ENCODE data around the gene TRAIP.

The TRAIP gene

DNA sequence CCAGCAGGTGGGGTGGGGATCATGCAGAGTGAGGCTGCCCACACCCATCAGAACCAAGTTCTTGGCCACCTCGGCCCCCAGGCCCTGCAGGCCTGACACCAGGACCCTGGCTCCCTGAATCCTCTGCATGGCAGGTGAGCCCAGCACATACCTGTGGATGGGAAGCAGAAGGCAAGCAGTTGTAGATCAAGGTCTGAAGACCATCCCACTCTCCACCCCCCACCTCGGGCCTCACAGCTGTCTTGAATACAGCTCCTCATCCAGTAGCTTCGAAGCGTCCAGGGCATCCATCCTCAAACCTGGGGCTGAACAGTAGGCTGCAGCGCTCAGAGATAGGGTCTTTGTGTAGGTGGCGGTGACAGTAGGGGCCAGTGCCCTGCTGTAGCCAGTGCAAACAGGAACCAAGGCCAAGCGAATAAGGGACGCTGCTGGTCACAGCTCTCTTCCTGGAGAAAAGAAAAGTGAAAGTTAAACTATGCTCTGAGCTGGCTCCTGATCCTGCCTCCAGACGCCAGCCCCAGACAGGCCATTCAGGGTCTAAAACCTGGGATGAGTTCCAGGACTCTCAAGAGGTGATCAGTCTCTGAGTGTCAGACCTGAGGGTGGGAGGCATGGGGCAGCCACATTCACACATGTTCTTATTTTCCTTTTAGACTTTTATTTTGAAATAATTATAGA lies 42.7 kb downstream of the TRAIP start, which contains the start of gene UBA7:
Gene UBA7 (minus strand): TSS at position 457 of the 678 bp plus-strand sequence. CDS start 166 bp downstream, at position 291.
- DNase-seq = no peak

DNA sequence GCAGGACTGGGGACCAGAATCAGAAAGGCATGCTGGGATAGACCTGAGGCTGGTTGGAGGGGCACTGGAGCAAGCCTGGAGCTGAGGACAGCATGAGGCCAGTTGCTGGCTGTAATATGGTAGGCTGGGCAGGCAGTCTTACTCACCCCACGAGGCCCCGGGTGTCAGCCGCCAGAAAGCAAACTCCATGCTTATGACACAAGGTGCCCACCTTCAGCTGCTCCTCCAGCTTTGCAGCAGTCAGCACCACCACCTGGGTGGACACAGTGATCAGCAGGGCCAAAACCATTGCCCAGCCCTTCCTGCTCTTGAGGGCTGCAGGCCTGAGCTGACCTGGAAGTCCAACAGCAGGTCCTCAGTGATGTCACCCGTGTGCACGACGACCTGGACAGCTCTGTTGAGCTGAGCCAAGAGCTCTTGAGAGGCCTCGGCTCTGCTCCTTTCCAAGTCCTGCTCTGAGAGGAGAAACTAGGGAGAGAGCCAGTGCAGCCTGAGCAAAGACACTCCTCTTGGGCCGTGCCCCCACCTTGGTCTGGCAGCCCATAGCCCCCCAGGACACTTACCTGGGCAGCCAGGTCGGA lies 43.4 kb downstream of the TRAIP start:
- DNase-seq = no peak

DNA sequence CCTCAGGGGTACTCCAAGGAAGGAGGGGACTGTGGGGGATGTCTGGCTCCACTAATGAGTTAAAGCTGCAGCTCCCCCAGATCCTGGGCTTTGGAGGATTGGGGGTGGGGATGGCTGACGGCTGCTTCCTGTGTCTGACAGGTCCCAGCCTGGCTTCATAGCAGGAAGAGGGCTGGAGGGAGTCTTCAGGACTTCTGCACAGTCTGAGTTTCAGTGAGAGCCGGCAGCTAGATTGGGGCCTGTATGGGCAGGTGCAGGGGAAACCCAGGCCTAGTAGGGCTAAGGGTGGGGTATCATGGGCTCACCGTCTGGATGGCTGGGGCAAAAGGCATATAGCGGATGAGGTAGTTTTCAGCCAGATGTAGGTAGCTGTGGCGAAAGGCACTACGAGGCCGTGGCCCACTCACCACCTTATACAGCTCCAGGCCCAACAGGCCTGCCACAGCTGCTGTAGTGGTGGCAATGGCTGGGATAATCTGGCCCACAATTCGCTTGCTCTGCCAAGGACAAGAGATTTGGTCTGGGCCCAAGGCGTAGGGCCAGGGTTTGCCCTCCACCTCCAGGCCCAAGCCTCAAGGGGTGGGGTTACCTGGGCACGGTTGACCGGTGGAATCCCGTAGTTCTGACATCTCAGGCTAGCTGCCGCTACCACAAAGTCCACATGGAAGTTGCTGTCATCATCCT lies 48.8 kb downstream of the TRAIP start:
- DNase-seq = no peak

DNA sequence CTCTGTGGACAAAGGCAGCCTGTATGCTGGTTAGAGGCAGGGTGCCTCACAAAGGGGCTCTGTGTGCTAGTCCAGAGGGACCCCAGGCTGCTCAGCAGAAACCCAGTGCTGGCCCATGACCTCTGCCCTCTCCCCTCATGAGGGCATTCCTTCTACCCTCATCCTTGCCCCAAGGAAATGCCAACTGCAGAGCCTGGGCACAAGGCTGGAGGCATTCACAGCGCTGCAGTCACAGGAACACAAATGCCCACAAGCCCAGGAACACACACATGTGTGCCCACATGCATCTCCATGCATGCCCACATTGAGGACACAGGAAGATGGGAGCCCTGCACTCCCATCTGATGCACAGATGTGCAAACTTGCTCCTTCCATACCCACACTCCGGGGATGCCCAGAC lies 49.5 kb downstream of the TRAIP start:
- DNase-seq = no peak

DNA sequence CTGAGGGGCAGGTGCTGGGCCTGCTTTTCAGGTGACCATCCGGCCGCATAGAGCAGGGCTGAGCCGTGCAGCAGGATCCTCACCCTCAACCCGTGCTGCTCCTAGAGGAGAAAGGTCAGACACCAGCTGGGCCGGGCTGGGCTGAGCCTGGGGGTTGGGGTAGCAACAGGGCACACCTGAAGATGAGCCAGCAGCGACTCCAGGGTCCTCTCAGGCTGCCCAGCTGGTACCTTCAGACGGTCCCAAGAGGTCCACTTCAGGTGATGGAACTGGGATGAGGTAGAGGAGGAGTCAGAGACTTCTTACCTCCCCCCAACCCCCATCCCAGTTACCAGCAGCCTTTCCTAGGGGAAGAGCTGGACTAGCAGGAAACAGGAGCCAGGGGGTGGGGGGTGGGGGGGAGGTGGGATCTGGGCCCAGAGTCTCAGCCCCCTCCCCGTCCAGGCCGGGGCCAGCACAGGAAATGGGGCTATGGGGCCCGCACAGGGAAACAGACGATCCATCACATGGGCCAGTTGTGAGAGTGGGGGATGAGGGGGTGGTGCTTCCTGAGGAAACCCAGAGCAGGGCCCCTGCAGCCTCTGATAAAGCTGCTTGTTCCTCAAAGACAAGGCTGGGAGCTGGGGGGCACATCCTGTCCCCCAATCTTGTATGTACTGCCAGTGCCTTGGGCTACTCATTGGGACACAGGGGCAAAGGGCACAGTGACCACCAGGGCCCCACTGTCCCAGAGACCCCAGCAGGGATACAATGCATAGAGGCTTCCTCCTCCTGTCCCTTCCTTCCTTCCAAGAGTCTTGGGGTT lies 50.3 kb downstream of the TRAIP start:
- no peak for DNase-seq

DNA sequence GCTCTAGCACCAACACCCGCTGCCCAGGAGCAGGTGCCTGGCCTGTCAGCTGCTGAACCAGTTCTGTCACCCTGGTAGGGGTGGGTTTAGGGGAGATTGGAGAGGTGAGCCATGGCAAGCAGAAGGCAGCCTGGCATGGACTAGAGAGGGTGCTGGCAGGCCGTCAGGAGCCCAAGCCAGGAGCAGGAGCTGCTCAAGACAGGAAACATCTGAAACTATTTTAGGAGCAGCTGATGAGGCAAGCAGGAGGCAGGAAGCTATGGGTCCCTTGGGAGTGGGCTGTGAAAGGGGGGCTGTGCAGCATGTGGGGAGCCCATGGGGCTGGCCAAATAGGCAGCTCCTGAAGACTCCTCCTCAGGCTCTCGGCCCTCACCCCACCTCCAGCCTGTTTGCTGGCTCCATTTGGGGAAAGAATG lies 51.0 kb downstream of the TRAIP start:
- DNase-seq = no peak

DNA sequence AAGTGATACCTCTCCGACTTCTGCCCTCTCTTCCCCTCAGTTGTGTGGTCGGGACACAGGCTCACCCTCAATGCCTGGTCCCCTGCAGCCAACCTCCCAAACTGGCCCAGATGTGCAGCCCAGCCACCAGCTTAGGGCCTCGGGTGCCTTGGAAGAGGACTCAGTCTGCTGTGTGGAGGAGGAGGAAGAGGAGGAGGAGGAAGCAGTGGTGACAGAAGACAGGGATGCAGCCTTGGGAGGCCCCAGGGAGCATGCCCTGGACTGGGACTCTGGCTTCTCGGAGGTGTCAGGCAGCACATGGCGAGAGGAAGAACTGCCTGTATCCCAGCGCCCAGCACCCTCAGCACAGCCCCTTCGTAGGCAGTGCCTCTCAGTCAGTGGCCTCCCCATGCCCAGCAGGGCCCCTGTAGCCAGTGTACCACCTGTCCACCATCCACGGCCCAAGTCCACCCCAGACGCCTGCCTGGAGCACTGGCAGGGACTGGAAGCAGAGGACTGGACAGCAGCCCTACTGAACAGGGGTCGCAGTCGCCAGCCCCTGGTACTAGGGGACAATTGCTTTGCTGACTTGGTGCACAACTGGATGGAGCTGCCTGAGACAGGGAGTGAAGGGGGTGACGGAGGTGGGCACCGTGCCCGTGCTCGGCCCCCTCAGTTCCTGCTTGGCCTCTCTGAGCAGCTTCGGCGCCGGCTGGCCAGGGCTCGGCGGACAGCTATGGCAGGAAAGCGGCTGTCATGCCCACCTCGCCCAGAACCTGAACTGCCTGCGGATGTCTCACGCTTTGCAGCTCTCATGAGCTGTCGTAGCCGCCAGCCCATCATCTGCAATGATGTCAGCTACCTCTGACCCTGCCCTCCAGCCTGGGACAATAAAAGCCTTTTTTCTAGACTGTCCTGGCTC lies 52.0 kb downstream of the TRAIP start:
- DNase-seq = no peak

DNA sequence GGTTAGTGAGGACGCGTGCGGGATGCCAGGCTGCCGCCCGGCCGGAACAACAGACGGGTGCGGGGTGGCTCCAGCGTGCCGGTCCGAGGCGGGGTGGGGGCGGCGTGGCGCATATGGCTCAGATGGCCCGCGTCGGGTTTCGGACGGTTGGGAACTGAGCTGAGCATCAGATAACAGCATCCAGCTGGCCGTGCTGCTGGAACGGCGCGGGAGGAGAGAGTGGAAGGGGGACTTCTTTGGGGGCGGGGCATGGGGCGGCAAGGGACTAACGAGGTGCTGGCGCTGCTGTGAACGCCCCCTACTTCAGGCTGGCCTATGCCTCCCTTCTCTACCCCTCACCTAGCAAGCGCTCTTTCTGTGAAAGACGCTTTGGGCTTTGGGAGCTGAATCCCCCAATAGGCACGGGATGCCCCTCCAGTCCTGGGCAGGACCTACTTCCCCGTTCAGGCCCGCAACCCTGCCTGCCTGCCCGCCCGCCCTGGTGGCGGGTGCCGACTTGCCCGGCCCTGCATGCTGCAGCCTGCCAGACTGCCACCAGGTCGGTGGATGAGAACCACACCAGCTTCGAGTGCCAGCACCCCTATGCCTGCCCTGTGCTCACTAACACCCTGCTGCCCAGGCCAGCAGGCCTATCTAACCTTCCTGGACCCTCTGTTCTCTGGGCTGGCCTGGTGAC lies 52.8 kb downstream of the TRAIP start:
- DNase-seq = no peak

DNA sequence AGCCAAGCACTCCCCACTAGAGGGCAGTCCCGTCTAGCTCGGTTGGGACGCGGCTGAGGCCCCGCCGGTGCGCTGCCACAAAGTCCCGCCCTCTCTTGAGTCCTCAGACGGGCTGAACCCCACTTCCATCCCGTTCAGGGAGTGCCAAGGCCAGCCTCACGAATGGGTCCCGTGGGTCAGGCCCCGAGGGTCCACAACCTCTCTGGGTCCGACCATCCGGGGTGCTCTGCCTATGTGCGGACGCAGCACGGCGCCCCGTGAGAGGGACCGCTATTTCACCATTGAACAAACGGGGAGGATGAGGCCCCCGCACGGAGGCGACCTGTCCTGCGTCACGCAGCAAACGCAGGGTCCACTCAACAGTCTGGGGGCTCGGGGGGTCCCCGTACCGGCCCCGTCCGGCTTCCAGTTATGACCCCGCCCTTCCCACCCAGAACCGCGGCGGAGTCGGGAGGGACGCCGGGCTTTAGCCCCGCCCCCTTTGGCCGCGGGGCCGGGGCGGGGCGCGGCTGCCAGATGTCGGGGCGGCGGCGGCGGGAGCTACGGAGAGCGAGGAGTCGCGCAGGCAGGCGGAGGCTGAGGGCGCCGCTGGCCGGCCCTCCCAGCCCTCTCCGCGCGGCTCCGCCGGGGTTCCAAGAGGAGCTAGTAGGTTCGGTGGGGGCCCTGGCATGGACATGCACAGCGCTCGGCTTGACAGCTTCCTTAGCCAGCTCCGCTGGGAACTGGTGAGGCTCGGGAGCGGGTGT lies 53.5 kb downstream of the TRAIP start, which contains the start of gene INKA1:
Gene INKA1 (plus strand): TSS at position 543 of the 746 bp plus-strand sequence. CDS start 132 bp downstream, at position 675.
- peak; percentile 66 for DNase-seq

DNA sequence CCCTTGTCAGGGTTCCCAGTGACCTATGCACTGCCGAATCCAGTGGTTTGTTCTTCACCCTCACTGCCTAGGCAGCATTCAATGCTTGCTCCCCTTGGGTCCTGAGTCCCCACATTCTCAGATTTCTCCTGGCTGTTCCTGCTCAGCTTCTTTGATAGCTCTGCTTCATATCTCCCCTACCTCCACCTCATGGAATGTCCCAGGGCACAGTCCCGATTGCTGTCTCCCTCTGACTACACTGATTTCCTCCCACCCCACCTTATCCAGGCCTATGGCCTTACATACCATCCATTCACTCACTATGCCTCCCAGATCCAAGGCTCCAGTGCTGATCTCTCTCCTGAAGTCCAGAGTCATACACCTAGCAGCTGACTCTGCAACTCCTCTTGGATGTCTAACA lies 55.2 kb downstream of the TRAIP start:
- no peak for DNase-seq

DNA sequence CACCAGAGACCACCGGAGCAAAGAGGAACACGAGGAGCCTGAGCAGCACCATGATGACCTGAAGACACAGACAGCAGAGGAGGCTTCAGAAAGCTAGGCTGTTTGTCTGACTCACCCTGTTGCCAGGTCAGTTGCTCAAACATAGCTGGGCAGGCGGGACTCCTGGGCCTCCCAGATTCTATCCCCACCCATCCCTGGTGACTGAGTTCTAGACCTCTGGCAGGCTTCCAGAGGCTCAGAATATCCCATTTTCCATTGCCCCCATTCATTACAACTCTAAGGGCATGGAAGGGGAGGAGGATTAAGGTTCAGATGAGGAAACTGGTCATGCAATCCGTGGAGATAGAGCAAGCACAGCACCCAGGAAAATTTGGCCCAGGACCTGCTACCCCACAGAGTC lies 56.6 kb downstream of the TRAIP start, which contains the start of gene CDHR4:
Gene CDHR4 (minus strand): TSS at position 113 of the 400 bp plus-strand sequence. CDS start 61 bp downstream, at position 52.
- DNase-seq = no peak

DNA sequence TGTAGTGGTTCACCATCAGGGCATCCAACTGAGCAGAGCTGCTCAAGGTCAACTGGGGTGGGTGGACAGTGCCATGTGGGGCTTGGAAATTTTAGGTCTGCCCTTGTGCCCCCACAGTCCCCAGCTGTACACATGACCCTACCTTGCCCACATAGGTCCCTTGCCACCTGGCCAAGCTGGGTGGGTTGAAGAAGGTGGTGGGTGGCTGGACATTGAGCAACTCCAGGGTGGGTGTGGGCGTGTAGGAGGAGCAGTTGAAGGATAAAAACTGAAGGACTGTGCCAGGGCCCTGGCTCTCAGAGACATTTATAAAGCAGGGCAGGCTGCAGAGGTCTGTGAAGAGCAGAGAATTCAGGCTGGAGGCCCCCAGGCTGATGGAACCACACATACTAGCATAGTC lies 57.3 kb downstream of the TRAIP start:
- DNase-seq = no peak

DNA sequence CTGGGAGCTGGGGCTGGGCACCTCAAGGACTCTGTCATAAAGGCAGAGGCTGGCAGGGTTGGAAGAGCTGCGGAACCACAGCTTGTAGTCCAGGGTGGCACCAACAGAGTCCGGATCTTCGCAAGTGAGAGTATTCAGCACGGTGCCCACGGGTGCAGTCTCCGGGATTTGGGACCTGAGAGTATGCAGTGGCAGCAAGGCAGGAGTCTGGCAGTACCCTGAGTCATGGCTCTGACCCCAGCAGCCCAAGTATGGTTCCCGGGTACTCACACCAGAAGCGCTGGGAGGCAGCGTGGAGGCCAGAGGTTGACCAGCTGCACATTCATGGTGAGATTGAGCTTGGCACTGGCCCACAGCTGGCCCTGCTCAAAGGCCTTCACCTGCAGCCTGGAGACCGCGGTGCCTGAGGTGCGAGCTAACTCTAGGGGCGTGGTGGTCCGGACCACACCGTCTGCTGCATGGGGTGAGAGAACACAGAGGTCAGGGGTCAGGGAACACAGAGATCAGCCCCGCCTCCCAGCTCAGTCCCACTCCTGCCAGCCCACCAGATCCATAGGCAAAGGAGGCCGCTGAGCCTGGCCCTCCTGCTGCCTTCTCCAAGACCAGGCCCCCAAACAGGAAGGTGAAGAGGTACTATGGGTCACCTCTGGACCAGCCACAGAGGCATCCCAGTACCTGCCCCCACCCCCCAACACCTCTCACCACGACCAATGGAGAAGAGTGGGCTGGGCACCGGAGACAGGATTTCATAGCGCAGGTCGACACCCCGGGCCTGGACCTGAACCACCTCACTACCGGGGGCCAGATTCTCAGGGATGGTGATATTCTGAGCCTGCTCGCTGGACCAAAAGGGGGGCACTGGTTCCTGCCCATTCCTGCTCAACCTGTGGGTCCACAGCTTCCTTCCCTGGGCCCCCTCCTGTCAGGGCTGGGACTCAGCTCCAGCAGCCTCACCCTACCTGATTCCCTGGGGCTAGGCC lies 61.1 kb downstream of the TRAIP start:
- DNase-seq = no peak

DNA sequence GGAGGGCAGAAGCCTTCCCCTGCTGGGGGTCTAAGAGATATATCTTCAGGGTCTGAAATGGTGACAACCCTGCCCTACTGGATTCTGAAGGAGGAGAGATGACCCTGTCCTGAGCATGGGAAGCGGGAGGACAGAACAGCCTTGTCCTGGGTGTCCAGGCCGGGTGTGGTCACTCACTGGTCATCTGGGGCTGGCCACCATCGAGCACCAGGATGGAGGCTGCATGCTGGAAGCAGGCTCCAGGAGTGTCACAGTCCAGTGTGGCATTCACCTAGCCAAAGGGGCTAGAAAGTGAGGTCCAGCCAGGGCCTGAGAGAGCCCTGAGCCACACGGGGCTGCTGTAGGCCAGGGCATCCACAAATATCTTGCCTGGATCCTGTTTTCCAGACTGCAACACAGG lies 61.9 kb downstream of the TRAIP start:
- DNase-seq = no peak

DNA sequence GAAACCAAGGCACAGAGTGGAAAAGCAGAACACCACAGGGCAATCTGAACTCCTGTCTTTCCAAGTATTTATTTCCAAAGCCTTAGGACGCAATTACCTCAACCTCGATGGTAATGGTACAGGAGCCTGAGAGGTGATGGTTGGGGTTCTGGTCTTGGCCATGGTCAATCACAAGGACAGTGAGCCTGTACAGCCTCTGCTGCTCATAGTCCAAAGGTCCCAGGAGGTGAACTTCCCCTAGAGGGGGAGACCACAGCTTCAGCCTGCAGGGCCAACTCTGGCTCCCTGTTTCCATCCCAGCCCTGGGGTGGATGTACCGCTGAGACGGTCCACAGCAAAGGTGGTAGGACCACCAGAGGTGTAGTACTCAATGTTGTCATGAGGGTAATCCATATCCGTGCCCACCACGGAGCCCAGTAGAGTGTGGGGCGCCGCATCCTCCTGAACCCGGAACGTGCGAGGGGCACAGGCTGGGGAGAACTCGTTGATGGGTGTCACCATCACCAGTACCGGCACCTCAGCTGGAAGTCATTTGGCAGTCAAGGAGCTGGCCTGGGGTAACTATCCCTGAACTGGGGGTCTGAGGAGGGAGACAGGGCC lies 62.8 kb downstream of the TRAIP start:
- DNase-seq = no peak

DNA sequence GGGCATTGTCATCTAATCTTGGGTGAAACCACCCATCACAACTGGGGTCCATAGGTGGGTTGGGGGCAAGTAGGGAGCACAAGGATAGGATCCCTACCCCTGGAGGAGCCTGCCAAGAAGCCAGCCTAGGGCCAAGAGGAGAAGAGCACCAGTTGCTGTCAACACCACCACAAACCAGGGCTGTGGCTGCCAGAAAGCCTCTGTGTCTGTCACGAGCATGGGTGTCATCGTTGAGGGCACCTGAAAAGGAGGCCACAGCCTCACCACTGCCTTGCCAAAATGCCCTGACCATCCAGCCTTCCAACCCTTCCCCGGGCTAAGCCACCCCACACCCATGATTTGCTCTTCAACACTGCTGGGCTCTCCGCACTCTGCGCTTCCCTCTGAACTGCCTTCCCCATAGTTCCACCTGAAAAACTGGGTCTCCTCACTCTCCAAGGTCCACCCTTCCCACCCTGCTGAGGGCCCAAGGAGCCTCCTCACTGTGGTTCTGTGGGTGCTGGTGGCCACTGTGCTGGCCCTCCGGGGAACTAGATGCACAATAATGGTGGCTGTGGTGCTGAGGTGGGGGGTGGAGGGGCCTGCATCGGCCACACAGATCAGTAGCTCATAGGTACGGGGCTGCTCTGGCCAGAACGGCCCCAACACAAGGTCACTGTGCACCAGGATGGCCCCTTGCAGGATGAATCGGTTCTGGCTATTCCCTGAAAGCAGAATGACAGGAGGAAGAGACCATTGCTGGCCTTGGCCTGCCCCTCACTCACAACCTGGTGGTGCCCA lies 63.8 kb downstream of the TRAIP start:
- DNase-seq = no peak

DNA sequence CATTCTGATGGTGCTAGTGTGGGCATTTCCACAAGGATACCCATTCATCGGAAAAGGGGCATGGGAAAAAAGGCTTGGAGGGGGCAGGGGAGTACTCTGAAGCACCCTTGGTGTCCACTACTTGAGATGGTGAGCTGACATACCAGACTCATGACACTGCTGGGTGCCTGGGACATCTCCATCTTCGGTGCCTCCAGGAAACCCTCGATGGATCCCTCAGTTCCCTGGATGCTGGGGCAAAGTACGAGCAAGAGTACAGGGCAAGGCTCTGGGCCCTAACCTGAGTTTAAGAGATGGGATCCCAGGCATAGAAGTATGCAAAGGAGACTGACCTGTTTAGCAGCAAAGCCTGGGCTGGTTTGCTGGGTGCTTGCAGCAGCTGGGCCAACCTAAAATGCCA lies 64.8 kb downstream of the TRAIP start:
- DNase-seq = no peak

All from activated gamma-delta T cell (primary cell).